Sciatic nerve (tissue), 2 donors: ENCODE measurements around the gene IGFBP2. TPM values are rescaled to one million over a fixed set of nuclear protein-coding genes. Genes with fewer than 3 reads are reported as not detected.

Experiments used
- ATAC-seq: fragments of 200-7000 bp; cut with Tn5 transposase; one replicate; pipeline ENCODE4 v1.9.1; 2020; ENCODE audit warnings: mild to moderate bottlenecking, moderate library complexity
- DNase-seq: peaks from one replicate; pipeline ENCODE4 v3.0.0-alpha.2; 2020; ENCODE audit warnings: low spot score
- intact Hi-C: fragments of 100-400 bp; cut with DNase I; formaldehyde crosslinking; loops from one replicate; pipeline ENCODE4 v1.14.2; 2022
- total RNA-seq: library from RNA; stranded (reverse); fragmentation: NEBNext Ultra II Directional; extraction: Animal tissue kit (Norgen Biotek cat#: 25700); gene quantifications from one replicate; pipeline ENCODE4 v1.2.1, GENCODE V29; 2021
- donor health status: DM: no; HTN: no; CAD: no.
- donor health status: DM: no; HTN: no; CAD: no.

Gene IGFBP2
- total RNA-seq, 1 donor from 2014 or later, result 40.2 TPM

GRCh38 chr2:216657980-216658379, 24.8 kb downstream of the IGFBP2 start:
- intact Hi-C loops, result no loop called here
- no peak for DNase-seq
- no peak for ATAC-seq

GRCh38 chr2:216658757-216659156, 25.5 kb downstream of the IGFBP2 start:
- intact Hi-C loops, result no loop called here
- no peak for ATAC-seq

GRCh38 chr2:216659276-216659675, 26.1 kb downstream of the IGFBP2 start:
- intact Hi-C loops, result no loop called here
- no peak for ATAC-seq
- no peak for DNase-seq

More at GRCh38 chr2:216658757-216659156, 25.5 kb downstream of the IGFBP2 start:
- DNase-seq, result no peak

- no peak for ATAC-seq
- DNase-seq, result no peak
- intact Hi-C loops, result no loop called here
Measured at GRCh38 chr2:216660496-216660895, 27.3 kb downstream of the IGFBP2 start.

GRCh38 chr2:216661051-216661450, 27.8 kb downstream of the IGFBP2 start:
- intact Hi-C loops, result no loop called here
- no peak for DNase-seq
- ATAC-seq, result no peak

- DNase-seq (no peak), ATAC-seq (no peak)
- intact Hi-C loops, result no loop called here
Measured at GRCh38 chr2:216661639-216662375, 28.6 kb downstream of the IGFBP2 start.

GRCh38 chr2:216663106-216663505, 29.9 kb downstream of the IGFBP2 start:
- intact Hi-C loops, result no loop called here

GRCh38 chr2:216663846-216664245, 30.6 kb downstream of the IGFBP2 start:
- DNase-seq (no peak), ATAC-seq (no peak)
- intact Hi-C loops, result loop anchor here (2.0 kb wide), 1 partner anchor 145 kb away; no protein-coding TSS in a partner anchor

More at GRCh38 chr2:216663106-216663505, 29.9 kb downstream of the IGFBP2 start:
- DNase-seq, result no peak
- no peak for ATAC-seq

GRCh38 chr2:216664593-216665034, 31.4 kb downstream of the IGFBP2 start:
- DNase-seq (no peak), ATAC-seq (no peak)
- intact Hi-C loops, result loop anchor here (2.0 kb wide), 1 partner anchor 146 kb away; no protein-coding TSS in a partner anchor

- peak; percentile 36 for ATAC-seq
- no peak for DNase-seq
- intact Hi-C loops, result loop anchor here (2.0 kb wide), 1 partner anchor 146 kb away; no protein-coding TSS in a partner anchor
Measured at GRCh38 chr2:216665242-216665641, 32.0 kb downstream of the IGFBP2 start.

- no peak for ATAC-seq
- intact Hi-C loops, result loop anchor here (2.0 kb wide), 1 partner anchor 147 kb away; no protein-coding TSS in a partner anchor
- no peak for DNase-seq
Measured at GRCh38 chr2:216665717-216666116, 32.5 kb downstream of the IGFBP2 start.

GRCh38 chr2:216666461-216667233, 33.4 kb downstream of the IGFBP2 start:
- ATAC-seq (peak; percentile 61), DNase-seq (peak; percentile 83)
- intact Hi-C loops, result no loop called here

GRCh38 chr2:216670266-216671080, 37.3 kb downstream of the IGFBP2 start:
- no peak for ATAC-seq
- intact Hi-C loops, result no loop called here
- DNase-seq, result no peak

- peak; percentile 2 for ATAC-seq
- intact Hi-C loops, result no loop called here
- no peak for DNase-seq
Measured at GRCh38 chr2:216671081-216671411, 37.8 kb downstream of the IGFBP2 start.

- DNase-seq (no peak), ATAC-seq (no peak)
Measured at GRCh38 chr2:216671791-216672343, 38.6 kb downstream of the IGFBP2 start.

GRCh38 chr2:216672466-216672865, 39.2 kb downstream of the IGFBP2 start:
- intact Hi-C loops, result no loop called here
- peak; percentile 12 for ATAC-seq
- DNase-seq, result no peak

More at GRCh38 chr2:216671791-216672343, 38.6 kb downstream of the IGFBP2 start:
- intact Hi-C loops, result no loop called here

GRCh38 chr2:216673021-216673420, 39.8 kb downstream of the IGFBP2 start:
- intact Hi-C loops, result no loop called here
- no peak for DNase-seq
- peak; percentile 37 for ATAC-seq

GRCh38 chr2:216673609-216674008, 40.4 kb downstream of the IGFBP2 start:
- intact Hi-C loops, result no loop called here
- peak; percentile 19 for ATAC-seq

GRCh38 chr2:216674376-216674775, 41.2 kb downstream of the IGFBP2 start:
- DNase-seq (no peak), ATAC-seq (peak; percentile 0)
- intact Hi-C loops, result no loop called here

More at GRCh38 chr2:216673609-216674008, 40.4 kb downstream of the IGFBP2 start:
- no peak for DNase-seq
